Measurements from ENCODE around the gene GCN1. TPM values are rescaled to one million over a fixed set of nuclear protein-coding genes. Genes with fewer than 3 reads are reported as not detected.

GCN1 gene
- polyA plus RNA-seq, 1 donor (not counting 4 experiments of a cell fraction or from before 2014, with no cell fraction given): 34.1 TPM

- Histone ChIP-seq H3K9ac (ENCODE audit: control insufficient read depth, extremely low read depth, insufficient read depth, low read length) (no peak overlapping the region), H3K4me1 (ENCODE audit: control insufficient read depth, extremely low read depth, insufficient read depth, low read length) (no peaks in the 10 kb centered on the region), H3K4me2 (ENCODE audit: control insufficient read depth, extremely low read depth, insufficient read depth, low read depth, low read length) (no peak overlapping the region), H4K20me1 (ENCODE audit: control insufficient read depth, extremely low read depth, insufficient read depth, low read length) (no peaks in the 10 kb centered on the region), H3K27ac (ENCODE audit: control insufficient read depth, insufficient read depth, low read length) (no peak overlapping the region), H3K27me3 (ENCODE audit: control insufficient read depth, extremely low read depth, insufficient read depth, low read length) (no peaks in the 10 kb centered on the region), H3K4me3 (ENCODE audit: control insufficient read depth in 2 of 3, extremely low read depth in 1 of 3, insufficient read depth in 2 of 3, low read depth in 1 of 3, low read length in 3 of 3) (no peak overlapping the region), H3K9me1 (ENCODE audit: control insufficient read depth, extremely low read depth, insufficient read depth, low read length) (no peaks in the 10 kb centered on the region), H3K9me3 (ENCODE audit: control insufficient read depth, low read depth, low read length) (no peaks in the 10 kb centered on the region), H2AFZ (ENCODE audit: control insufficient read depth, low read length) (no peak overlapping the region), H3K79me2 (ENCODE audit: control insufficient read depth, insufficient read depth, low read length) (no peaks in the 10 kb centered on the region), H3K36me3 (ENCODE audit: control insufficient read depth in 2 of 2, extremely low read depth in 1 of 2, insufficient read depth in 2 of 2, low read length in 2 of 2) (peaks cover 41 to 51% of the 10 kb centered on the region in 2 experiments)
- DNase-seq (ENCODE audit: low read depth, low spot score): no peak
- no peak for FAIRE-seq
- TF ChIP-seq EZH2 (IDR thresholded peaks at IDR 0.05; ENCODE audit: low read length) (no peak), CTCF (optimal IDR thresholded peaks at IDR 0.05 in 1 of 3, IDR thresholded peaks at IDR 0.05 in 1 of 3, conservative IDR thresholded peaks at IDR 0.05 in 1 of 3; ENCODE audit: extremely low read depth in 1 of 3, insufficient read depth in 2 of 3, low read length in 3 of 3) (no peak)
- dilution Hi-C loops (cut with MboI; ENCODE audit: extremely low pct_ligation_motif_present, low sequenced_read_pairs): no loop called here
Observed at GRCh38 chr12:120148011-120148410, 46.5 kb downstream of the GCN1 start.

- Histone ChIP-seq H4K20me1 (ENCODE audit: control insufficient read depth, extremely low read depth, insufficient read depth, low read length) (no peaks in the 10 kb centered on the region), H3K9me3 (ENCODE audit: control insufficient read depth, low read depth, low read length) (no peaks in the 10 kb centered on the region), H3K4me3 (ENCODE audit: control insufficient read depth in 2 of 3, extremely low read depth in 1 of 3, insufficient read depth in 2 of 3, low read depth in 1 of 3, low read length in 3 of 3) (no peak overlapping the region), H3K4me2 (ENCODE audit: control insufficient read depth, extremely low read depth, insufficient read depth, low read depth, low read length) (no peak overlapping the region), H3K9me1 (ENCODE audit: control insufficient read depth, extremely low read depth, insufficient read depth, low read length) (no peaks in the 10 kb centered on the region), H3K4me1 (ENCODE audit: control insufficient read depth, extremely low read depth, insufficient read depth, low read length) (no peaks in the 10 kb centered on the region), H3K27me3 (ENCODE audit: control insufficient read depth, extremely low read depth, insufficient read depth, low read length) (no peaks in the 10 kb centered on the region), H2AFZ (ENCODE audit: control insufficient read depth, low read length) (no peak overlapping the region), H3K27ac (ENCODE audit: control insufficient read depth, insufficient read depth, low read length) (no peak overlapping the region), H3K36me3 (ENCODE audit: control insufficient read depth in 2 of 2, extremely low read depth in 1 of 2, insufficient read depth in 2 of 2, low read length in 2 of 2) (peaks cover 54 to 57% of the 10 kb centered on the region in 2 experiments), H3K79me2 (ENCODE audit: control insufficient read depth, insufficient read depth, low read length) (no peaks in the 10 kb centered on the region), H3K9ac (ENCODE audit: control insufficient read depth, extremely low read depth, insufficient read depth, low read length) (no peak overlapping the region)
- DNase-seq (ENCODE audit: low read depth, low spot score) (no peak), FAIRE-seq (no peak)
- no peak for TF ChIP-seq EZH2 (IDR thresholded peaks at IDR 0.05; ENCODE audit: low read length)
- TF ChIP-seq CTCF (optimal IDR thresholded peaks at IDR 0.05 in 1 of 3, IDR thresholded peaks at IDR 0.05 in 1 of 3, conservative IDR thresholded peaks at IDR 0.05 in 1 of 3; ENCODE audit: extremely low read depth in 1 of 3, insufficient read depth in 2 of 3, low read length in 3 of 3): no peak
- dilution Hi-C loops (cut with MboI; ENCODE audit: extremely low pct_ligation_motif_present, low sequenced_read_pairs): no loop called here
Observed at GRCh38 chr12:120145164-120145563, 49.4 kb downstream of the GCN1 start.
